Limb (tissue), 2 donors: Measurements from ENCODE around the gene COL24A1.
"Not testable (repeated sequence)": the region's sequence is repeated elsewhere in the genome, so short reads cannot be mapped to it uniquely, and the experiment has no call there.

ENCODE experiments used
- DNase-seq, 2 donors: peaks; one replicate each; pipeline ENCODE4 v3.0.0-alpha.2; 2016; ENCODE audit errors: extremely low spot score in 2 of 2

The COL24A1 gene

GRCh38 chr1:86153836-86154235, 2.7 kb downstream of the COL24A1 start:
- no peak for DNase-seq

DNA sequence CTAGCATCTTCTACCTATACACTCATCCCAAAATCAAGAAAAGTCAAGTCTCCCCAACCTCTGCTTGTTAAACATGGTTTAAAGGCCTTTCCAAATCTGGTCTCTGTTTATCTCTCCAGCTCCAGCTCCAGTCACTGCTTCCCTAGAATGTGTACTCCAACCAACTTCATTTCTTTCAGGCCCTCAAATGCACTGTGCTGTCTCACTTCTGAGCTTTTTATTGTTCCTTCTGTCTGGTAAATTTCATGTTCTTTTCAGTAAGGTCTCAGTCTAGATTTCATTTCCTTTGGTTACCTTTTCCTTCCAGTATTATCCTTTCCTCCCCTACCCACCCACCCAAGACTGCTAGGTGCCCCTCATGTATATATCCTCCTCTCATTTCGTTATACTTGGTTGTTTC, 3.7 kb downstream of the COL24A1 start:
- DNase-seq = no peak

DNA sequence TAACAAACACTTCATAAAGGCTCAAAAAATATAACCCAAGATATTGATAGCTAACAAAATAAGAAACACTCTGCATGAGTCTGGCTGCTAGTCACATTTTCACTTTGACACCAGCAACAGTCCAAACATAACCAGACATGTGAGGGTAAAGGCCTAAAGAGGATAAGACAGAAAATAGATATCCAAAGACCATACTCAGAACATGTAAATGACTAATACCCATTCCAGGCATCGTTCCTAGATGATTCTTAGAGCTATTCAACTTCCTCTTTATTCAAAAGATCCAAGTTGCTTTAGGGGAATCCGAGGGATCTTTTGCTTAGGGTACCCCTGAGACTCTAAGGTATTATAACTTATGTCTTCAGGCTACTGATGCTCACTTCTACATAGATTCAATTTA, 5.1 kb downstream of the COL24A1 start:
- no peak for DNase-seq

GRCh38 chr1:86150553-86151055, 6.0 kb downstream of the COL24A1 start:
- DNase-seq = no peak

DNA sequence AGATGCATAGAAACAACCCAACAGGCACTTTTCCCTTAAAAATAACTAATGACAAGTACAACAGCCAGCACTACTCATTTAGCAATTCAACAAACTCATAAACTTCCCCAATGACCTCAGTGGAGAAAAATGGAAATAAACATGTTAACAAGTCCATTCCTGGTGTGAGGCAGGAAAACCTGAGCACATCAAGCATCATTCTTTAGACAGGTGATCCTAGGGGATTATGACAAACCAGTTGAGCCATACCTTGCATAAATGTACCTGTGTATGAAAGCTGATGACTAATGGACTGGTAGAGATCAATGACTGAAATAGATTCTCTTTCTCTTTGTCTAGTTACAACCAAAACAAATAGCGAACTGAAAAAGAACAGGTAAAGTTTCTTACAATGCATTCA, 7.0 kb downstream of the COL24A1 start:
- no peak for DNase-seq

DNA sequence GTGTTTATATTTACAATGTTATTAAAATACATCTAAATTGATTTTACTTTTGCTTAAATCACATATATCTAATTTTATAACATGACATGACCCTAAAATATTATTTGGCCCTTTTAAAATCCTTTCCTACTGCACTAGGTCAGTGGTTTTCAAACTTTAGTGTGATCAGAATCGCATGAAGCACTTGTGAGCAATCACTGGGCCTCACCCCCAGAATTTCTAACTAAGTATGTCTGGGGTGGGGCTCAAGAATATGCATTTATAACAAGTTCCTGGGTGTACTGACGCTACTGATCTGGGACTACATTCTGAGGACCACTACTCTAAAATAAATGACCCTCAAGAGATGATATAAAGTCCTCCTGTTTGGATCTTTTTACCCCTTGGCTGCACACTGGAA, 8.8 kb downstream of the COL24A1 start:
- no peak for DNase-seq

GRCh38 chr1:86146566-86146965, 10.0 kb downstream of the COL24A1 start:
- no peak for DNase-seq

DNA sequence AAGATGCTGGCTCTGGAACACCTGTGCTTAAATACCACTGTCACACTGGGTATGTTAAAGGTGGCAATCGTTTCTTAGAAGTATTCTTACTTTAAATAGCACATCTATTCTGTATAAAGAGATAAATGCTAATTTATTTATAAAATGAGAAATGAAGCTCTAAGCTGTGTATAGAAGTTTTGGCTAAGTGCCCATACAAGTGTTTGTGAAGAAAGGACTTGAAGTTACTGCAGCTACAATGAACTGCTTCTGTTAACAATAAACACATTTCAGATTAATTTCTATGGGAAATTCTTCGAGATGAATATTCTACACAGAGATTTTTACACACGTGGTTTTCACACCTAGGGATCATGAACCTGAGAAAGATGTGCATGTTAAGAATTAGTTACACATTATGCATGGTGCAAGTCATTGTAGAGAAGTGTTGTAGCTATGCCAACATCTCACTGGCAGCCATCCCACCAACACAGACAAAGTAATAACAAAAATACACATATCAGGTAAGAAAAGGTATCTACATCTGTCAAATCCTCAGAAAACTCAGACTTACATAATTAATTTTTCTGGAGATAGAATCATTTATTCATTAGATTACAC, 16.2 kb downstream of the COL24A1 start:
- no peak for DNase-seq

DNA sequence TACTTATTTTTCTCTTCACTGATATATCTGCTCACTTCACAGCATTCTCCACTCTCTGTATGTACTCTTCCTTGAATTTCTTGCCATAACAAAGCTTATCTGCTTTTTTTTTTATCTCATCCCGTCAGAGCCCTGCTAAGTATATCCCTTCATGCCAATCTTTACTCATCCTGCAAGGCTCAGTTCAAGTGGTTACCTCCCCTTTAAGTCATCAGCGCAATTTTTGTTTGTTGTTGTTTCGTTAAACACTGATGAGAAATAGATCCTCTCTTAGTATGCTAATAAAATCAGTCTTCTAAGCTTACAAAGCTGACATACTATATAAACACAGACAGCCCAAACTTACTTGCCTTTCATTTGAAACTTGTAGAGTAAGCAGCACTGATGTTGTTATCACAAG, 17.8 kb downstream of the COL24A1 start:
- DNase-seq = no peak

- no peak for DNase-seq
These were observed 19.1 kb downstream of the COL24A1 start for GRCh38 chr1:86137436-86137835.

GRCh38 chr1:86119214-86119764, 37.3 kb downstream of the COL24A1 start:
- no peak for DNase-seq

- DNase-seq = peak in 1 of 2 donors; percentile 53
These were observed 41.7 kb downstream of the COL24A1 start for GRCh38 chr1:86114816-86115400.

GRCh38 chr1:86114236-86114635, 42.3 kb downstream of the COL24A1 start:
- no peak for DNase-seq

DNA sequence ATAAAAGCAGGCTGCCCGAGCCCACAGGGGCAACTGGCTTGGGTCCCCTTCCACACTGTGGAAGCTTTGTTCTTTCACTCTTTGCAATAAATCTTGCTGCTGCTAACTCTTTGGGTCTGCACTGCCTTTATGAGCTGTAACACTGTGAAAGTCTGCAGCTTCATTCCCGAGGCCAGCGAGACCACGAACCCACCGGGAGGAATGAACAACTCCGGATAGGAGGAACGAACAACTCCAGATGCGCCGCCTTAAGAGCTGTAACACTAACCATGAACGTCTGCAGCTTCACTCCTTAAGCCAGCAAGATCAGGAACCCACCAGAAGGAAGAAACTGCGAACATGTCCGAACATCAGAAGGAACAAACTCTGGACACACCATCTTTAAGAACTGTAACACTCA, 45.0 kb downstream of the COL24A1 start:
- not testable (repeated sequence) for DNase-seq

DNA sequence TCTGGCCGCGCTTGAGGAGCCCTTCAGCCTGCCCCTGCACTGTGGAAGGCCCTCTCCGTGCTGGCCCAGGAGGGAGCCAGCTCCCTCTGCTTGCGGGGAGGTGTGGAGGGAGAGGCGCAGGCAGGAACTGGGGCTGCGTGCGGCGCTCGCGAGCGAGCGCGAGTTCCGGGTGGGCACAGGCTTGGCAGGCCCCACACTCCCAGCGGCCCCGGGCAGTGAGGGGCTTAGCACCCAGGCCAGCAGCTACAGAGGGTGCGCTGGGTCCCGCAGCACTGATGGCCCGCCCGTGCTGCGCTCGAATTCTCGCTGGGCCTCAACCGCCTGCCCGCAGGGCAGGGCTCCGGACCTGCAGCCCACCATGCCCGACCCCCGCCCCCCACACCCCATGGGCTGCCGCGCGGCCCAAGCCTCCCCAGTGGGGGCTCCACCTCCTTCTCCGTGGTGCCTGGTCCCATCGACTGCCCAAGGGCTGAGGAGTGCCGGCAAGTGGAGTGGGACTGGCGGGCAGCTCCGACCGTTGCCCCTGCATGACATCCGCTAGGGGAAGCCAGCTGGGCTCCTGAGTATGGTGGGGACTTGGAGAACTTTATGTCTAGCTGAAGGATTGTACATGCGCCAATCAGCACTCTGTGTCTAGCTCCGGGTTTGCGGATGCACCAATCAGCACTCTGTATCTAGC, 46.0 kb downstream of the COL24A1 start:
- DNase-seq = no peak

DNA sequence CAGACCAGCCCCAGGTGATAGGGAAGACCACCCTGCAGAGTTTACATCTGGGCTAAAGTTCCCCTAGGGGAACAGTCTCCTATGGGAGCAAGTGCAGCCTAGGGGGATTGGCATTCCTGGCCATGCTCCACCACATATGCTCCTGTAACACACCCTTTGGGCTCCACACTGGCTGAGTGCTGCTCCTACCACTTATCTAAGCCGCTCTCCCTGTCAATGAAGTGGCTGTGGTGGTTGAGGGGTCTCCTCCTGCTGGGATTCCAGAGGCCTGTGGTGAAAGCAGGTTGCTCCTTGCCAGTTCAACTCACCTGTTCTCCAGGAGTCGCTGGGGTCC, 51.1 kb downstream of the COL24A1 start:
- no peak for DNase-seq

DNA sequence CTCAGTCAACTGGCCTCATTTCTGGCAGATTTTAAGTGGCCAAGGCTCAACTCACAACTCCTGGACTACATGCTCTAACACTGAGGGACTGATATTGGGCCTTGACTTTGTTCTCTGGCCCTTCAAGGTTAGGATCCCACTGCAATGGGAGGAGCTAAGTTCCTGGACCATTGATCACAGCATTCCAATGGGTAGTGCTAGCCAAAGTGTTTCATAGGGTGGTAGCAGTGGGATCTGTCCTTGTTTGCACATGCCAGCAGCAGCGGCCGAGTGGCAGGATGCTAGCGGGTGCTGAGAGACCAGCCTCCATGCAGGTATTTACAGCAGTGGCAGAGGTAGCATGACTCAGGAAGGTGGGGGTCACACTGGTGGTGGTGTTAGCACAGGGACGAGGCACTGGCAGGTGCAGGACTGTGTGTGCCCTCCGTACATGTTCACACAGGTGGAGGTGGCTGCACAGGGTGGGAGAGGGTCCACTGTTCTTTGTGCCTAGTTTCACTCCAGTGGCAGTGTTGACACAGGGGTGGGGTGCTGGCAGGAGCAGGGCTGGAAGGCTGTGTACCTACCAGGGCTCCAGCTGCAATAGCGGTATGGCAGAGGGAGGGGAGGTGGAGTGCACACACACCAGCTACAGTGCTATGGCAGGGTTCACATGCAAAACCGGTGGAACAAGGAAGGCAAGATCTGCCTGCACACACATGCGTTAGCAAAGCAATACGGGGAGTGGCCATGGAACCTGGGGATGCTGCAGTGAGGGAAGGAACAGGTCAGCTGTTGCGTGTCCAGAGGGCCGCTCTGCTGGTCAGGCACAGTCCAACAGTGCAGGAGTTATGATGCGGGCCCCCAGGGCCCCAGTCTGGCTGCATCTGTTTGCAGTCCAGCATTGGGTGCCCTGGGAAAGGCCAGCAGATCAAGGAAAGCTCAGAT, 51.7 kb downstream of the COL24A1 start:
- peak in 1 of 2 donors; percentile 31 for DNase-seq

- no peak for DNase-seq
These were observed 55.0 kb downstream of the COL24A1 start for GRCh38 chr1:86101616-86102015.

DNA sequence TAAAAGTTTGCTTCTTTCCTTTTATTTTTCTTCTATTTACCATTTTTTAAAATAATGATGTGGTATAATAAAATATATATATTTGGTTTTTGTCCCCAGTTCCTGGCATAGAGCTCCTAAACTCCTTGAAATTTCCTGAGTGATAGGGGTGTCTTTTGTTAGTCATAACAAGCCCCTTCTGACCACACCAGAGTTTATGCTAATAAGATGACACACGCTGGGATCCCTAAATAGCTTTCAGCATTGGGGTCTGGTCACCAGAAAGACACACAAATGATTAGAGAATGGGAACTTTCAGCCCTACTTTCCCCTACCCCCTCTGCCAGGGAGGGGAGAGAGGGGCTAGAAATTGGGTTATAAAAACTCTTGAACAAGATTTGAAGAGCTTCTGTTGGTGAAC, 56.2 kb downstream of the COL24A1 start:
- no peak for DNase-seq

GRCh38 chr1:86089765-86090164, 66.8 kb downstream of the COL24A1 start:
- DNase-seq = no peak

DNA sequence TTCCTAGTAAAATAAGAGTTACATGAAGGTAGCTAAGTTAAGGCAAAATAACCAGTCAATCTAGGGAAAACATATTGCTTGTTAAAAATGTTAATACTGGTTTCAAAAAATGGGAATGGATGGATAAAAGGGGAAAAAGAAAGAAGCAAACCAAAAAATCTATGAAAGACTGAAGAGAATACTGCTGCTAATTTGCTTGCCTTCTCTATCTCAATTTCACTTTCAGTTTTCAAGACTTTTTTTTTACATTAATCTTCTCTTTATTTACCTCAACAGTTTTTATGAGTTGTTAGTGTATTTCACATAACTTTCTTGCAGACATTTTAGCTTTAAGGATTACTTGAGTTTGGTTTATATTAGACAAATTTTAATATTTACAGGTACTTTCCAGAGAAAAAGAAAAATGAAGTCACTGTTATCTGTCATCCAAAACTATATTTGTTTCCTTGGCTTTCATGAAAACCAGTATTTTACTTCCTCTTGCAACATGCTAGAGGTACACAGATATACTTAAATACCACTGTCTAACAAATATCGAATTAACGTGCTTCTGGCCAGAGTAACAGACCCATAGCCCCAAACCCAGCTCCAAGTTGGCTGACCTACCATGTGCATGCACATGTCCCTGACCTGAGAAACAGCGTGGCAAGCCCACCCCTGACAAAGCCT, 70.7 kb downstream of the COL24A1 start:
- DNase-seq = no peak
